B cell (primary cell): ENCODE results near the gene HTR4. TPM values are rescaled to one million over a fixed set of nuclear protein-coding genes. Genes with fewer than 3 reads are reported as not detected.

Experiments
- ATAC-seq: fragments of 200-7000 bp; cut with Tn5 transposase; one replicate; pipeline ENCODE4 v1.10.0; 2021; ENCODE audit warnings: low read depth, mild to moderate bottlenecking, moderate number of reproducible peaks, moderate library complexity
- CTCF ChIA-PET: fragments of 350-600 bp; sonication (Branson Sonifier 250); formaldehyde crosslinking; loops from one replicate; lab custom pipeline; 2021; ENCODE audit warnings: antibody characterized with exemption, inconsistent platforms; lab: Charles Lee
- POLR2A ChIA-PET: fragments of 350-600 bp; sonication (Branson Sonifier 250); formaldehyde crosslinking; loops from one replicate; lab custom pipeline; 2021; ENCODE audit warnings: antibody characterized with exemption; lab: Charles Lee
- DNase-seq: peaks from one replicate; pipeline ENCODE4 v3.0.0; 2013
- H2AFZ ChIP-seq: 2 replicates; pipeline ENCODE4 v1.6.1; 2012; ENCODE audit warnings: mild to moderate bottlenecking, low read depth, low read length; ENCODE audit not compliant: insufficient read depth, poor library complexity, severe bottlenecking
- H3K27ac ChIP-seq, 2 donors: 1 replicate in 1 of 2; 2 replicates in 1 of 2; pipeline ENCODE4 v1.5.1; 2012 to 2013; ENCODE audit warnings: low read length in 2 of 2, mild to moderate bottlenecking in 2 of 2, moderate library complexity in 1 of 2
- H3K27me3 ChIP-seq, 4 experiments: fragments of 200-600 bp in 1 of 4; sonication (generic) in 1 of 4; replicated peaks in 1 of 4; 1 replicate in 2 of 4; 2 replicates in 2 of 4; pipeline versions ENCODE4 v1.6.1 to v1.7.0; 2013 to 2016; ENCODE audit warnings: low read length in 3 of 4, mild to moderate bottlenecking in 2 of 4, mixed read lengths in 1 of 4, moderate library complexity in 1 of 4; ENCODE audit not compliant: insufficient read depth in 4 of 4, control insufficient read depth in 3 of 4; ENCODE audit errors: control extremely low read depth in 1 of 4
- H3K36me3 ChIP-seq, 2 experiments: replicated peaks in 1 of 2; 1 replicate in 1 of 2; 2 replicates in 1 of 2; pipeline versions ENCODE4 v1.6.1 to v1.7.1; 2013; ENCODE audit warnings: low read length in 1 of 2; ENCODE audit not compliant: insufficient read depth in 2 of 2, control insufficient read depth in 1 of 2; ENCODE audit errors: control extremely low read depth in 1 of 2, extremely low read depth in 1 of 2
- H3K4me1 ChIP-seq, 2 donors: fragments of 200-600 bp in 1 of 2; sonication (generic) in 1 of 2; 1 replicate in 1 of 2; 2 replicates in 1 of 2; pipeline versions ENCODE4 v1.5.1 to v1.6.1; 2013 to 2017; ENCODE audit warnings: low read length in 2 of 2; ENCODE audit not compliant: control insufficient read depth in 2 of 2, insufficient read depth in 2 of 2
- H3K4me2 ChIP-seq: replicated peaks from 2 replicates; pipeline ENCODE3; 2012; ENCODE audit warnings: mild to moderate bottlenecking, low read depth, low read length; ENCODE audit not compliant: poor library complexity, severe bottlenecking
- H3K4me3 ChIP-seq, 5 experiments: fragments of 200-600 bp in 1 of 5; sonication (generic) in 1 of 5; 1 replicate in 3 of 5; 2 replicates in 2 of 5; pipeline versions ENCODE4 v1.5.1 to v1.7.0; 2011 to 2016; ENCODE audit warnings: low read length in 4 of 5, mild to moderate bottlenecking in 4 of 5, low read depth in 2 of 5, control low read depth in 1 of 5, moderate library complexity in 1 of 5; ENCODE audit not compliant: insufficient read depth in 1 of 5; ENCODE audit errors: control extremely low read depth in 1 of 5, extremely low read depth in 1 of 5
- H3K79me2 ChIP-seq: fragments of 200-600 bp; sonication (generic); one replicate; pipeline ENCODE4 v1.6.0; 2016; ENCODE audit warnings: low read length; ENCODE audit not compliant: control insufficient read depth, insufficient read depth
- H3K9ac ChIP-seq: fragments of 200-600 bp; sonication (generic); 2 replicates; pipeline ENCODE4 v1.6.1; 2017; ENCODE audit warnings: mild to moderate bottlenecking, low read length, moderate library complexity
- H3K9me3 ChIP-seq, 3 donors: one replicate each; pipeline versions ENCODE4 v1.6.1 to v1.7.1; 2013; ENCODE audit warnings: low read length in 2 of 3; ENCODE audit not compliant: control insufficient read depth in 2 of 3, insufficient read depth in 1 of 3; ENCODE audit errors: control extremely low read depth in 1 of 3
- H4K20me1 ChIP-seq: 2 replicates; pipeline ENCODE4 v1.6.0; 2012; ENCODE audit warnings: mild to moderate bottlenecking, low read length; ENCODE audit not compliant: insufficient read depth, control insufficient read depth, poor library complexity, severe bottlenecking
- H3K27ac Mint-ChIP-seq: one replicate; pipeline ENCODE4 v1.8.0; 2021; ENCODE audit warnings: mixed read lengths
- H3K27me3 Mint-ChIP-seq: one replicate; pipeline ENCODE4 v1.8.0; 2021; ENCODE audit warnings: mixed read lengths
- H3K4me1 Mint-ChIP-seq: one replicate; pipeline ENCODE4 v1.8.0; 2021; ENCODE audit warnings: mixed read lengths
- H3K4me3 Mint-ChIP-seq: one replicate; pipeline ENCODE4 v1.8.0; 2021; ENCODE audit warnings: mixed read lengths
- H3K9me3 Mint-ChIP-seq: one replicate; pipeline ENCODE4 v1.8.0; 2022; ENCODE audit warnings: mixed read lengths; ENCODE audit not compliant: insufficient read depth
- EZH2 ChIP-seq: IDR thresholded peaks from 2 replicates; pipeline ENCODE4 v1.6.1; 2012; ENCODE audit warnings: borderline replicate concordance, low read depth, mild to moderate bottlenecking, moderate library complexity, low read length; ENCODE audit not compliant: insufficient read depth, poor library complexity, severe bottlenecking
- WGBS: methylation state at CpG from one replicate; pipeline ENCODE4 v1.1.5; 2013; ENCODE audit warnings: missing lambda C conversion rate; ENCODE audit not compliant: insufficient coverage; 5-methylcytosine and 5-hydroxymethylcytosine counted together
- intact Hi-C: fragments of 100-400 bp; cut with micrococcal nuclease; formaldehyde crosslinking; loops from one replicate; pipeline ENCODE4 v1.10.0; 2022
- polyA plus RNA-seq: library from polyadenylated mRNA; depleted of rRNA; stranded (reverse); fragments of >200 nt; gene quantifications from 2 replicates; pipeline ENCODE4 v1.2.3, GENCODE V29; 2012
- total RNA-seq, 2 donors: library from RNA; stranded (reverse); fragments of 120-200 nt in 1 of 2; gene quantifications; 1 replicate in 1 of 2; 2 replicates in 1 of 2; pipeline versions ENCODE4 v1.2.3 to v1.2.4, GENCODE V29; 2013 to 2022
- TF ChIP-seq, protein P1 (sequence below): fragments of 200-600 bp; IDR thresholded peaks from one replicate; pipeline ENCODE4 v1.8.0; 2022; ENCODE audit warnings: antibody characterized with exemption, mild to moderate bottlenecking

The HTR4 gene
- total and polyA plus RNA-seq, 2 donors (not counting 1 experiment from before 2014, with no cell fraction given) = not detected

DNA sequence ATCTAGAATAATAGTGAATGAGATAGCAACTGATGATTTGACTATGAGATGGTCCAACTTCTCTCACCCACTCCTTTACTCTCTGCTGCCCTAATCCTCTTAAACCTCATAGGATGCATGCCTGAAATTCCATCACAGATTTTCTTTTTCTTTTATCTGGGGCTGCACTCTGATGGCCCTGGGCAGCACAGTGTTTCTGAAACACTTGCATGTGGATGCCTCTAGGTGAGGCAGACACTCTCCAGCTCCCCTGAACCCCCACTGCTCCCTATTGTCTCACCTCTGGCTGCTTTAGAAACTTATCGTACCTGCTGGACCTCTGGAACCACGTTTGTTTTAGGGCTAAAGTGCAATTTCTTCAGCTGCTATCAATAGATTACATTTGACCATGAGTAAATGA, 67.5 kb downstream of the HTR4 start:
- Histone ChIP-seq H3K4me1 (no peaks in the 10 kb centered on the region), H3K27ac (no peak overlapping the region), H3K36me3 (no peaks in the 10 kb centered on the region), H3K9ac (no peak overlapping the region), H4K20me1 (no peaks in the 10 kb centered on the region), H3K79me2 (no peaks in the 10 kb centered on the region), H3K4me3 (no peak overlapping the region), H3K27me3 (no peaks in the 10 kb centered on the region), H3K9me3 (no peaks in the 10 kb centered on the region), H3K4me2 (no peak overlapping the region), H2AFZ (no peak overlapping the region)
- Mint-ChIP-seq H3K27ac (no peak overlapping the region), H3K4me1 (no peaks in the 10 kb centered on the region), H3K4me3 (no peak overlapping the region), H3K27me3 (no peaks in the 10 kb centered on the region), H3K9me3 (no peaks in the 10 kb centered on the region)
- no peak for ATAC-seq
- ChIA-PET POLR2A (no interaction called here), CTCF (no interaction called here)
- WGBS = no CpG with 5 or more reads among the region's 2 CpGs
- TF ChIP-seq, protein P1, sequence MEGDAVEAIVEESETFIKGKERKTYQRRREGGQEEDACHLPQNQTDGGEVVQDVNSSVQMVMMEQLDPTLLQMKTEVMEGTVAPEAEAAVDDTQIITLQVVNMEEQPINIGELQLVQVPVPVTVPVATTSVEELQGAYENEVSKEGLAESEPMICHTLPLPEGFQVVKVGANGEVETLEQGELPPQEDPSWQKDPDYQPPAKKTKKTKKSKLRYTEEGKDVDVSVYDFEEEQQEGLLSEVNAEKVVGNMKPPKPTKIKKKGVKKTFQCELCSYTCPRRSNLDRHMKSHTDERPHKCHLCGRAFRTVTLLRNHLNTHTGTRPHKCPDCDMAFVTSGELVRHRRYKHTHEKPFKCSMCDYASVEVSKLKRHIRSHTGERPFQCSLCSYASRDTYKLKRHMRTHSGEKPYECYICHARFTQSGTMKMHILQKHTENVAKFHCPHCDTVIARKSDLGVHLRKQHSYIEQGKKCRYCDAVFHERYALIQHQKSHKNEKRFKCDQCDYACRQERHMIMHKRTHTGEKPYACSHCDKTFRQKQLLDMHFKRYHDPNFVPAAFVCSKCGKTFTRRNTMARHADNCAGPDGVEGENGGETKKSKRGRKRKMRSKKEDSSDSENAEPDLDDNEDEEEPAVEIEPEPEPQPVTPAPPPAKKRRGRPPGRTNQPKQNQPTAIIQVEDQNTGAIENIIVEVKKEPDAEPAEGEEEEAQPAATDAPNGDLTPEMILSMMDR = no peak
- no peak for TF ChIP-seq EZH2
- intact Hi-C loops = no loop called here
- DNase-seq = no peak

DNA sequence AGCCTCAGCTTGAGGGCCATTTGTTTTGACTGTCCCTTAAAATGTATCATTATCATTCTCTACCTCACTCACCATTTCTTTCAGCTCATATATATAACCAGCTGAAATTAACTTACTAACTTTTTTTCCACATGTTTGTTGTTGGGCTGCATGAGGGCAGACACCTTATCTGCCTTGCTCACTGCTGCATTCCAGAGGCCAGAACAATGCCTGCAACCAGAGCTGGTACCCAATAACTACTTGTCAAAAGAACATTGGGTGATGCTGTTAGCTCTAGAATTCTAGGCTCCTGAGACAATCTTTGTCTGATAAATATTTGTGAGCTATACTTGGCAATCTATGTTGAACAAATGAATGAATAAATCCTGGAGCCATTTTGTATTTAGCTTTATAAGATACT, 68.3 kb downstream of the HTR4 start:
- POLR2A ChIA-PET = no interaction called here

More for the DNA sequence above, 68.3 kb downstream of the HTR4 start:
- ATAC-seq (no peak), DNase-seq (no peak)
- H3K27ac ChIP-seq = no peak overlapping the region
- no peaks in the 10 kb centered on the region for H3K4me1 ChIP-seq
- no peaks in the 10 kb centered on the region for H3K27me3 Mint-ChIP-seq
- H3K4me1 Mint-ChIP-seq = no peaks in the 10 kb centered on the region
- no peaks in the 10 kb centered on the region for H4K20me1 ChIP-seq
- H3K9me3 Mint-ChIP-seq = no peaks in the 10 kb centered on the region
- H2AFZ ChIP-seq = no peak overlapping the region
- no peak overlapping the region for H3K4me3 Mint-ChIP-seq
- H3K9ac ChIP-seq = no peak overlapping the region
- H3K4me3 ChIP-seq = no peak overlapping the region
- H3K36me3 ChIP-seq = no peaks in the 10 kb centered on the region
- TF ChIP-seq, protein P1 = no peak
- no peak for TF ChIP-seq EZH2
- H3K4me2 ChIP-seq = no peak overlapping the region
- no peaks in the 10 kb centered on the region for H3K27me3 ChIP-seq
- intact Hi-C loops = no loop called here
- H3K79me2 ChIP-seq = no peaks in the 10 kb centered on the region
- CTCF ChIA-PET = no interaction called here
- no peaks in the 10 kb centered on the region for H3K9me3 ChIP-seq
- no peak overlapping the region for H3K27ac Mint-ChIP-seq
